T-helper 2 cell treated with Interferon-gamma antibody and Interleukin-4, amounts not matched to agents 5 μg/mL and 100 μg/mL, for 36 hours (primary cell): Measurements from ENCODE around the gene CNGA3.
"Not testable (repeated sequence)": the region's sequence is repeated elsewhere in the genome, so short reads cannot be mapped to it uniquely, and the experiment has no call there.

Source experiments
- DNase-seq: peaks from one replicate; pipeline ENCODE4 v3.0.0; 2021; ENCODE audit warnings: low spot score
- H3K27ac Mint-ChIP-seq: one replicate; pipeline ENCODE4 v1.8.0; 2021; ENCODE audit warnings: mild to moderate bottlenecking, mixed read lengths
- H3K27me3 Mint-ChIP-seq: one replicate; pipeline ENCODE4 v1.8.0; 2021; ENCODE audit warnings: low read depth, mixed read lengths
- H3K36me3 Mint-ChIP-seq: one replicate; pipeline ENCODE4 v1.8.0; 2021; ENCODE audit warnings: low read depth, mixed read lengths
- H3K4me1 Mint-ChIP-seq: one replicate; pipeline ENCODE4 v1.8.0; 2021; ENCODE audit warnings: low read depth, mixed read lengths
- H3K4me3 Mint-ChIP-seq: one replicate; pipeline ENCODE4 v1.8.0; 2022; ENCODE audit warnings: mild to moderate bottlenecking, moderate library complexity, mixed read lengths
- H3K9me3 Mint-ChIP-seq: one replicate; pipeline ENCODE4 v1.8.0; 2021; ENCODE audit warnings: mixed read lengths

Gene CNGA3

DNA sequence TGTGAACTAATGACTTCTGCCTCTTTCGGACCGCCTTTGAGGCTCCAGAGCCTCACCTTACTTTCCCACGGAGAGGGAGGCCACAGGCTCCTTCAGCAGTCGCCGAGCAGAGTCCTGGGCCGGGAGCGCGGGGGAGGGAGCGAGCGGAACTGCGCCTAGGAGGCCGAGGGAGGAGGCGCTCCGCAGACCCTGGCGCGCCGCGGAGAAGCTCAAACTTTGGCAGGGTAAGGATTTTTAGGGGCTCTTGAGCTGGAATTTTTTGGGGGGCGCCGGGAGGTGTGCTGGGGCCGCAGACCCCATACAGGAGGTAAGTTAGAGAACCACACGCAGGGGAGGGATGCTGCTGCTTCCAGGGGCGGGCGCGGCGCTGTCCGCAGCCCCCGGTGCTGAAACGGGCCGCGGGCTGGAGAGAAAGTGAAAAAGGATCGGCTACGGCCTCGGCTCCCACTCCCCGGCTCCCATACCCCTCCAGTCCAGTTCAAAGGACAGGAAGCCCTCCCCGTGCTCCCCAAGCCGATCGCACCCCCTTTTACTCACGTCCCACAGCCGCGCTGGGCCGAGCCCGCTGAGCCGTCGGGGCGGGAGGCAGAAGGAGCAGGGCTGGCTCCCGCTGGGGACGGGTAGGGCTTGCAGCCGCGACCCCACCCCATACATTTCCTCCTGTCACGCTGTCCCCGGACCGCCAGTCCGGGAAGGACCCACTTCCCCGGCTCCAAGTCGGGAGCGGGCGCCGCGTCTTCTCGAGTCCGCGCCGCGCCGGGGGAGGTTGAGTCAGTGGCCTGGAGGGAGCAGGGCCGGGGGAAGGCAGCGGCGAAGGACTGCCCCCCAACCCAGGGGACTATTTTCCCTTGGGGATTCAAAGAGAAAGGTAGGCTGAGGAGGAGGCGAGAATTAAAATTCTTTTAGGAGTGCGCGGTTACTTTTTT is at the start of gene CNGA3:
CNGA3 (plus strand) TSS at position 146 of the 926 bp plus-strand sequence. CDS start 23,520 bp downstream, outside the sequence.
- H3K4me3 Mint-ChIP-seq: no peak within 1 kb of the TSS
- peak; percentile 10 for DNase-seq
- no peak within 1 kb of the TSS for H3K27ac Mint-ChIP-seq
- H3K36me3 Mint-ChIP-seq: no peaks in the 10 kb centered on the region
- H3K27me3 Mint-ChIP-seq: peaks cover 59% of the 10 kb centered on the region
- no peaks in the 10 kb centered on the region for H3K9me3 Mint-ChIP-seq
- no peaks in the 10 kb centered on the region for H3K4me1 Mint-ChIP-seq

DNA sequence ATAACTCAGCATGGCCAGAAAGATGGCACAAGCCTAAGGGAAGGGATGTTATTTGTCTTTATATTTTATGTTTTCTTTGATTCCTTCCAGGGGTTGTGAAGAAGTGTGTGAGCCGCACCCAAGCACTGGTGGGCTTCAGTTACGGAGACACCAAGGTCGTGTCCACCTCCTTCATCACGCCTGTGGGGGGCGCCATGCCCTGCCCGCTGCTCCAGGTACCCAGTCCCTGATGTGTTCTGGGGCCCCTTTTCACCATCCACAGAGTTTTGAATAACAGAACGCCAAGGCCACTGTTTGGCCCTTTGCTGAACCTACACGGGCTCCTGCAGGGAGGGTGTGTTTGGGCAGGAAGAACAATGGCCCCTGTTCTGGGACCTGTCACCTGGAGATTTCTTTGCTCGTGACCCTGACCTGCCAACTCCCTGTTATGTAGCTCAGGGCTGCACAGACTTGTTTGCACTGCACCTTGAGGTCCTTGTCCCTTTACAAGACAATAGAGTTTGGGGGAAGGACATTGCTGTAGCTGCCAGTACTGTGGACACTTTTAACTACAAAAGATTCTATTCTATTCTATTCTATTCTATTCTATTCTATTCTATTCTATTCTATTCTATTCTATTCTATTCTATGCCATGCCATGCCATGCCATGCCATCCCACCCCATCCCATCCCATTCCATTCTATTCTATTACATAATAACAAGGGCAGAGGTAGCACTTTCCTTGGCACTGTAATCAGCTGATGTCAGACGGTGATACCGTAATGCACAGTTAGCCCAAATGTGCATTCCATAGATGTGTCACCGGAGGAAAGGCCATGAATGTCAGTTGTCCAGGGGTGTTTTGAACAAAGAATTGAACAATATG is 48.2 kb upstream of the CNGA3 start:
- Mint-ChIP-seq H3K27me3 (peaks cover 3% of the 10 kb centered on the region), H3K9me3 (no peaks in the 10 kb centered on the region), H3K4me3 (no peak overlapping the region), H3K4me1 (no peaks in the 10 kb centered on the region), H3K36me3 (no peaks in the 10 kb centered on the region), H3K27ac (no peak overlapping the region)
- DNase-seq: no peak

DNA sequence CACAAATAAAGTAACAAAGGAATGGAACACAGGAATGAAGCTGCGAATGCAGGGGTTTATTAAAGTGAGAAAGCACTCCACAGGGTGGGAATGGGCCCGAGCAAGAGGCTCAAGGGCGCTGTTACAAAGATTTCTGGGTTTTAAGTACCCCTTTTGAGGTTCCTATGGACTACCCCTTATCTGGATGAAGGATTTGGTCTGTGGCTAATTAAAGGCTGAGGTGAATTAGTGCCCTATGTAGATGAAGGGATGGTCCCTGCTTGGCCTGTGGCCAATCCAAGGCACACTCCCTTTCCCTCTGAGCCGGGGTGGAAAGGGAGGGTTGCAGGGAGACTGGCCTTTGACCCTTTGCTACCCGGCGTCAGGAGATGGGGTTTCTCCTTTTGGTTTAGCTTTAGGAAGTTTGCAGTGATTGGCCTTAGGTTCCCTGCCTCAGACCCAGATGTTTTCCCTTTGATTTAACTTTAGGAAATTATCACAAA is 47.5 kb upstream of the CNGA3 start:
- Mint-ChIP-seq H3K27ac (no peak overlapping the region), H3K4me1 (no peaks in the 10 kb centered on the region), H3K9me3 (no peaks in the 10 kb centered on the region), H3K4me3 (no peak overlapping the region), H3K36me3 (no peaks in the 10 kb centered on the region), H3K27me3 (peaks cover 3% of the 10 kb centered on the region)
- DNase-seq: no peak

DNA sequence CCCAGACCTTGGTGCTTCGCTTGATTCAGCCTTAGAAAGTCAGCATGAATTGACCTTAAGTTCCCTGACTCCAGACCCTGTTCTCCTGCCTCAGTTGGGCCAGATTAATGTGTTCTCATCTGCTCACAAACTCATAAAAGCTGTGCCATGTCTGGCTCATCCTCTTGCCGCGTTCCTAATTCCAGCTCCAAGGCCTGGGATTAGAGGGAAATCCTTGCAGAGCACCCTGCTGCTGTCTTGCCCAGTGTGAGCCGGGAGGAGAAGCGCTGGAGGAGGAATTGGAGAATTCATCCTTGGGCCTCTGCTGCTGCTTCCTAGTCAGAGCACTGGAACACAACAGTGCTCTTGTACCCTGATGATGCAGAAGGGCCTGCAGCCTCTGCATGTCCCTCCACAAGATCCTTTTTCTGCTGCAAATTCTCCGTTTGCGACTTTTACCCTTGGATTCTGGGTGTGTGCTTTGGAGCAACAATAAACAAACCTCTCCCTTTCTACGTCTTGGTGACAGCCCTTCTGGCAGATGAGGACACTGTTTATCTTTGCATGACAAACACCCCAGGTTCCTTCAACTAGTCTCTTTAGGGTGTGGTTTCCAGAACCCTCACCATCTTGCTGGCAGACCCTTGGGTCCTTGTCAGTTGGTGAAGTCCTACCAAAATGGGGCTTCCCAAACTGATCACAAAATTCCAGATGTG is 46.9 kb upstream of the CNGA3 start:
- no peak for DNase-seq
- peaks cover 3% of the 10 kb centered on the region for H3K27me3 Mint-ChIP-seq

DNA sequence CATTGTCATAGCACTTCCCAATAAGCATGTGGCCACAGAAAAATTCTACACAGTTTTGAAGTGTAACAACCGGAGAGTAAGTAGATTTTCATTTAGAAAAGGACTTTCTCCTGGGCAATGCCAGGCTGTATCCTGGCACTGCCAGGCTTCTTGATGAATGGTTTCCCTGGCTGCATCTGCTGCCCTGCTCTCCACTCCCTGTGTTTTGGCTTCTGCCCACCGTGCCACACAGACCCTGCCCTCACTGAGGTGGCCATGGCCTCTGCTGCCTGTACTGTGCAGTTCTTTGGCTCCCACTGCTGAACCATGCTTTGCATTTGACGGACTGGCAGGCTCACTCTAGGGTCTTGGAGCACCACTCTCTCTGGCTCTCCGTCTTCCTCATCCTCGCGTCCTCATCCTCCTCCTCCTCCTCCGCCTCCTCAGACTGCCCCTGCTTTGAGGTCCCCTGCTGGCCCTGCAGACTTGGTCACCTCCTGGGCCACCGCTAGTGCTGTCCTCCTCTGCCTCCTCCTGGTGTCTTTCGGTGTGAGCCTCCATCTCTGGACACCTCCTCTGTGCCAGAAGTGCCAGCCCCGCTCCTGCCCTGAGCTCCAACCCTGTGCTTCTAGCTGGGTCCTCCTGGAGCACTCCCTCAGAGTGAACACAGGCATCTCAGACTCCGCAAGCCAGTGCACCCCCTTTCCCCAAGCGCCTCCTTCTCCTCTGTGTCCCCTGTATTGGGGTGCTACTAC is 45.9 kb upstream of the CNGA3 start:
- no peaks in the 10 kb centered on the region for H3K4me1 Mint-ChIP-seq
- H3K9me3 Mint-ChIP-seq: no peaks in the 10 kb centered on the region
- no peak for DNase-seq
- no peak overlapping the region for H3K27ac Mint-ChIP-seq
- no peak overlapping the region for H3K4me3 Mint-ChIP-seq
- H3K27me3 Mint-ChIP-seq: peaks cover 3% of the 10 kb centered on the region
- H3K36me3 Mint-ChIP-seq: no peaks in the 10 kb centered on the region

More for the DNA sequence above, 46.9 kb upstream of the CNGA3 start:
- Mint-ChIP-seq H3K9me3 (no peaks in the 10 kb centered on the region), H3K4me3 (no peak overlapping the region), H3K4me1 (no peaks in the 10 kb centered on the region), H3K36me3 (no peaks in the 10 kb centered on the region), H3K27ac (no peak overlapping the region)

DNA sequence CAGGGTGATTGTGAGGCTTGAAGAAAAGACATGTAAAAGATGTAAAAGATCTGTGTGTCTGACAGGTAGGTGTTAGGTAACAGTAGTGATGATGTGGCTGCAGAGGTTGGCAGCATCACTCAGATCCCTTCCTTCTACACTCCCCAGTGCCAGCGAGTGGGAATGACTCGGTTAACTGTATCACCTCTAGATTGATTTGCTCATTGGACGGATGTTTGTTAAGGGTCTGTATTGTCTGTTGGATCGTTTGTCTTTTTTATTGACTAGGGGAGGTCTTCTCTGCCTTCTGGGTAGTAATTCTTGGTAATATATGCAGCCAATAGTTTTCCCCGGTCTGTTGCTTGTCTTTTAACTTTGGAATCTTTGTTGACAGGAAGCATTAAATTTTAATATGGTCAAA is 44.8 kb upstream of the CNGA3 start:
- Mint-ChIP-seq H3K27me3 (peaks cover 3% of the 10 kb centered on the region), H3K4me3 (no peak overlapping the region), H3K9me3 (no peaks in the 10 kb centered on the region), H3K27ac (no peak overlapping the region), H3K4me1 (no peaks in the 10 kb centered on the region), H3K36me3 (no peaks in the 10 kb centered on the region)
- no peak for DNase-seq

DNA sequence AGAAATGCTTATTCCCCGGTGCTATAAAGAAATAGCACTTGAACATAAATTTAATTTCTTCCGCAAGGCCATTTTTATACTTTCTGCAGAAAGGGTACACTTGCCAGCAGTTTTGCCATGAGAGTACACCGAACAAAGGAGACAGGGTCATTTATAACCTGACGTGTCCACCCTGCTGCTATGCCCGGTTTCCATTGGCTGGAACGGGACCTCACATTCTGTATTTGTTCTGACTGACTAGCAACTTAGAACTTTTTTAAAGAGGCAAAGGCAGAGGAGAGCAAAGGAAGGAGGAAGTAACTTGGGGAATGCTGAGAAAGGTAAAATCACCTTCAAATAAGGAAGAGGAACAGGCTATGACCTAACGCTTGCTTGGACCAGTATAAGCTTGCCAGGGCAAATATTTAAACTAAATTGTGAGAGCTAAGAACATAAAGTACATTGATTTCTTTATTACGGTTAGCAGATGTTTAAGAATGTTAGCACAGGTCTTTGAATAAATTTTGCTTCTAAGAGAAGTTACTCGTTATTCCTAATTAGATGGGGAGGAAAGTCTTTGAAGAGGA is 39.0 kb upstream of the CNGA3 start:
- H3K4me3 Mint-ChIP-seq, H3K9me3 Mint-ChIP-seq, H3K27ac Mint-ChIP-seq, H3K4me1 Mint-ChIP-seq, H3K36me3 Mint-ChIP-seq, DNase-seq, H3K27me3 Mint-ChIP-seq: not testable (repeated sequence)

DNA sequence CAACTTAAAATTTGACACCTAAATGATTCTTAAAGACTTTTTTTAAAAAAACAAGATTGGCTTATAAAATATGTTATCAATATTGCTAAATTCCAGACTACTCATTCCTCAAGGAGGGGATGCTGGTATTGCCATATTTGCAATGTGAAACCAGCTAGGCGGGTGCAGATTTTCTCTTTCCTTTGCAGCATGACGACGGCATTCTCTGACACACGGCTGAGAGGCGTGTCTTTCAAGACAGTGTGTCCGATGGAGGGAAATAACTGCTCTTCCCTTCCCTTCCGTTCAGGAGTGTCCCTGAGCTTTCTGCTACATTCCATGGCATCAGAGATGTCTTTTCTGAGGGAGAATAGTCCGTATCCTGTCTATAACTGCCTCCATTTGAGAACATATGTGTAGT is 38.2 kb upstream of the CNGA3 start:
- peaks cover 9% of the 10 kb centered on the region for H3K27me3 Mint-ChIP-seq
- DNase-seq: no peak
- no peaks in the 10 kb centered on the region for H3K36me3 Mint-ChIP-seq
- H3K4me3 Mint-ChIP-seq: no peak overlapping the region
- no peak overlapping the region for H3K27ac Mint-ChIP-seq
- H3K9me3 Mint-ChIP-seq: no peaks in the 10 kb centered on the region
- H3K4me1 Mint-ChIP-seq: no peaks in the 10 kb centered on the region

DNA sequence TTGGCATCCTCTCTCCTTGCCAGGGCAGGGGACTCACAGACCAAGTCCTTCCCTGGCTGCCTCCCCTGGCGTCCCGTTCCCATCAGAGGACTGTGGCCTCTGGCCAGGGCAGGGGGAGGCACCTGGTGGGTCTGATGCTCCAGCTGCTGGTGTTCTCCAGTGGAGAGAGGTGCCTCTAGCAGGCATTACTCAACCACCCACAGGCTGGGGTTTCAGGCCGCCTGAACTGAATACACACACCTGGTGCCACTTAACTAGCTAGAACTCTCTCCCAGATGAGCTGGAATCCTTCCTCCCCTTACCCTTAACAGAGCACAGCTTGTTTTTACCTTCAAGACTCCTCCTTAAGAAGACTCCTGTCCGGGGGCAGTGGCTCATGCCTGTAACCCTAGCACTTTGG is 37.7 kb upstream of the CNGA3 start:
- Mint-ChIP-seq H3K36me3 (no peaks in the 10 kb centered on the region), H3K27me3 (peaks cover 9% of the 10 kb centered on the region), H3K4me3 (no peak overlapping the region), H3K4me1 (no peaks in the 10 kb centered on the region), H3K9me3 (no peaks in the 10 kb centered on the region), H3K27ac (no peak overlapping the region)
- no peak for DNase-seq

DNA sequence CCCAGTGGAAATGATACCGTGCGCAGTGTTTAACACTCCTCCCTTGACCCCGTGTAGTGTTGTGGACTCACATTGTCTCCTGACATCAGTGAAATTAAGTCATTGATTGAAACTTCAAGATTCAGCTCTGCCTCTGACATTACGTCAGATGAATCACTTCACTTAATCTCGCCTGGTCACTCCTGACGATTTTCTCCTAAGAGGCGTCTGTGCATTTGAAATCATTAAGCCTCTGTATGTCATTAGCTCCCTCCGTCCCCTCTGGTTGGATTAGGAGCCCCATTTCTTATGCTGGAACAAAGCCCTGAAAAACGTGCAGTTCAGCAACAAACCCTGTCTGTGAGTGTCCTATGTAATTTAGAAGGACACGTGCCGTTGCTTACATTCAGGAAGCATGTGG is 36.7 kb upstream of the CNGA3 start:
- Mint-ChIP-seq H3K27ac (no peak overlapping the region), H3K4me3 (no peak overlapping the region), H3K27me3 (peaks cover 9% of the 10 kb centered on the region), H3K4me1 (no peaks in the 10 kb centered on the region), H3K9me3 (no peaks in the 10 kb centered on the region), H3K36me3 (no peaks in the 10 kb centered on the region)
- no peak for DNase-seq

DNA sequence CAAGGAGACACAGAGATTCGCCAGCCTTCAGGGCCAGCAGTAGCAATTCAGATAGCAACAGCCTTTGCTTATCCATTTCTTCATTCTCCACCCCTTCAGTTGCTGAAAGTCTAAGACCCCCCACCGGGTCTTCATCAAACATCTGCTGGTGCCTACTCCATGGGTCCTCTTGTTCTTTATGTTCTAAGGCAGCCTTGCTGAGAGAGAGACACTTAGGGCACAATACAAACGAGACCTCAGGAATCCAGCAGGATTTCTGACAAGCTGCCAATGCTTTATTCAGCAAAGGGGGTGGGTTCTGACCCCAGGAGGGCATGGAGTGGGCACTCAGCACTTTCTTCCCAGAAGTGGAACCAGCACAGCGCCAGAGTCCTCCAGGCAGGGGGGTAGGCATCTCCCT is 36.2 kb upstream of the CNGA3 start:
- H3K9me3 Mint-ChIP-seq: no peaks in the 10 kb centered on the region
- no peak for DNase-seq
- H3K27ac Mint-ChIP-seq: no peak overlapping the region
- H3K4me1 Mint-ChIP-seq: no peaks in the 10 kb centered on the region
- no peak overlapping the region for H3K4me3 Mint-ChIP-seq
- H3K36me3 Mint-ChIP-seq: no peaks in the 10 kb centered on the region
- H3K27me3 Mint-ChIP-seq: peaks cover 9% of the 10 kb centered on the region

DNA sequence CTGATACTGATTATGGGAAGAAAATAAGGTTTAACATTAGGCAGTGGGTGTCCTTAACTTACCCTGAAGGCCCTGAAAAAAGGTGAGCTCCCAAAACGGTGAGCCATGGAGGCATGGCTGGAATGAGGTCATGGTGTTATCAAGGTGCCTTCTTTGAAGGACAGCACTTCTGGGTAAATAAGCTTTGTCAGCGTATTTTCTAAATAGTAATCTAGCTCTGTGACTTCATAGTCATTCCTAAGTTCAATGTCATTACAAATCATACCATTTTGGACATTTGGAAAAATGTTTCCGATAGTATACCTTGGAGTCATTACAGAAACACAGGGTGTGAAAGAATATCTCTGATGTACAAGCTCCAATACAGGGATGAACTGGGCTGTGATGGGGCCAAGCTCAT is 35.2 kb upstream of the CNGA3 start:
- peaks cover 9% of the 10 kb centered on the region for H3K27me3 Mint-ChIP-seq
- H3K4me1 Mint-ChIP-seq: no peaks in the 10 kb centered on the region
- H3K36me3 Mint-ChIP-seq: no peaks in the 10 kb centered on the region
- no peaks in the 10 kb centered on the region for H3K9me3 Mint-ChIP-seq
- H3K4me3 Mint-ChIP-seq: no peak overlapping the region
- DNase-seq: no peak
- H3K27ac Mint-ChIP-seq: no peak overlapping the region
